ENCODE results near the gene CDC123.
"Not testable (repeated sequence)": the region's sequence is repeated elsewhere in the genome, so short reads cannot be mapped to it uniquely, and the experiment has no call there.

The CDC123 gene

GRCh38 chr10:12191715-12192114 is 4.3 kb upstream of the CDC123 start:
- DNase-seq = no peak

- DNase-seq = no peak
Measured at GRCh38 chr10:12193193-12193592, 2.8 kb upstream of the CDC123 start.

- peak in 4 of 5 donors; percentile 8 to 50 (median 15) for DNase-seq
Measured at GRCh38 chr10:12194752-12195271, 1.2 kb upstream of the CDC123 start.

GRCh38 chr10:12195281-12195602 is 746 bp upstream of the CDC123 start:
- DNase-seq = no peak

GRCh38 chr10:12196531-12197211 is 683 bp downstream of the CDC123 start:
- DNase-seq = no peak

- peak in 1 of 5 donors; percentile 38 for DNase-seq
Measured at GRCh38 chr10:12198156-12198555, 2.2 kb downstream of the CDC123 start.

GRCh38 chr10:12200850-12201249 is 4.9 kb downstream of the CDC123 start:
- DNase-seq = no peak

- DNase-seq = peak in 1 of 5 donors; percentile 53
Measured at GRCh38 chr10:12201543-12201942, 5.6 kb downstream of the CDC123 start.

GRCh38 chr10:12202226-12202625 is 6.2 kb downstream of the CDC123 start:
- DNase-seq = no peak

GRCh38 chr10:12205082-12205481 is 9.1 kb downstream of the CDC123 start:
- DNase-seq = no peak

GRCh38 chr10:12207114-12207513 is 11.1 kb downstream of the CDC123 start:
- DNase-seq = no peak

GRCh38 chr10:12208460-12208859 is 12.5 kb downstream of the CDC123 start:
- DNase-seq = no peak

- DNase-seq = no peak
Measured at GRCh38 chr10:12212454-12212853, 16.5 kb downstream of the CDC123 start.

GRCh38 chr10:12213621-12214020 is 17.6 kb downstream of the CDC123 start:
- DNase-seq = no peak

GRCh38 chr10:12214093-12214492 is 18.1 kb downstream of the CDC123 start:
- no peak for DNase-seq

GRCh38 chr10:12214763-12215218 is 18.8 kb downstream of the CDC123 start:
- DNase-seq = peak in 4 of 5 donors; percentile 17 to 52 (median 38)

GRCh38 chr10:12218991-12219390 is 23.0 kb downstream of the CDC123 start:
- DNase-seq = no peak

- DNase-seq = no peak
Measured at GRCh38 chr10:12221323-12222298, 25.6 kb downstream of the CDC123 start.

- DNase-seq = no peak
Measured at GRCh38 chr10:12225444-12225843, 29.5 kb downstream of the CDC123 start.

GRCh38 chr10:12226438-12226837 is 30.4 kb downstream of the CDC123 start:
- DNase-seq = not testable (repeated sequence)

- DNase-seq = no peak
Measured at GRCh38 chr10:12228851-12229250, 32.9 kb downstream of the CDC123 start.

GRCh38 chr10:12234687-12235086 is 38.7 kb downstream of the CDC123 start:
- DNase-seq = not testable (repeated sequence)

- no peak for DNase-seq
Measured at GRCh38 chr10:12235116-12235694, 39.2 kb downstream of the CDC123 start.

Measured in T-helper 1 cell (primary cell).